Lung microvascular endothelial cell (primary cell): Measurements from ENCODE around the gene MAGI1. TPM values are rescaled to one million over a fixed set of nuclear protein-coding genes. Genes with fewer than 3 reads are reported as not detected.

Experiments used
- DNase-seq, 2 donors: peaks; one replicate each; pipeline versions ENCODE4 v3.0.0 to v3.0.0-alpha.2; 2010; ENCODE audit warnings: low read depth in 2 of 2
- total RNA-seq: library from RNA; depleted of rRNA; stranded (reverse); fragments of >200 nt; gene quantifications from 2 replicates; pipeline ENCODE4 v1.2.1, GENCODE V29; 2014

The MAGI1 gene
- total RNA-seq, 1 donor from 2014 or later: 76.4 TPM

DNA sequence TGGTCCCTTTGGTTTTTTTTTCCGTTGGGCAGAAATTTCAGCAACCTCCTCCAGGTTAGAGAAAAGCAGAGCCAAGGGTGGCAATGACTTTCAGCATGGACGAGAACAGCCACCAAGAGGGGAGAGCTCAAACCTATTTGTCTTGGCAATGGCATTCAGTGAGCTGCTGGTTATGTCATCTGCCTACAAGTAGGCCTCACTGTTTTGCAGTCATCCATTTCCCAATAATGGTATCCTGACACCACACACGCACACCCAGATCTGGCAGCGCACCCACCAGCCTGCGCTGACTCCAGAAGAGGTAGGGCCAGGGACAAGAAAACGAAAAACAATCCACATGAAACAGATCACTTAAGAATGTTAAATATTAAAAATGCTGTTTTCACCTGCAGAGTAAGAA is 92.3 kb downstream of the MAGI1 start:
- DNase-seq: peak; percentile 54 to 78

DNA sequence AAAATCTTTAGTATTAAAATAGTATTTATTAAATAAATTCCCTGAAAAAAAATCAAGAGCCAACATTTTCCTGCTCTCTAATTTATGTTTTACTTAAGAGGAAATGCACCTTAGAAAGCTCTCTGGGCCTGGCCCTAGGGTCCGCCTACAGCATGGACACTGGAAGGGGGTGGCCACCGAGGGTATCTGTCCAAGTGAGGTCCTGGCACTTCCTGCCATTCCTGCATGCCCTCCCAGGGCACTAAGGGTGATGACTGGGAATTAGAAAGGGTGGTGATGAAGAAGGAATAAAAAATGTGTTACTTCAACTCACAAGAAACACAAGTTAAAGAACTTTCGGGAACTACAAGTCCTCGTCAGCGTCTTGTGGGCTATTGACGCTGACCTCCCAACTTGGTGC is 92.8 kb downstream of the MAGI1 start:
- no peak for DNase-seq

DNA sequence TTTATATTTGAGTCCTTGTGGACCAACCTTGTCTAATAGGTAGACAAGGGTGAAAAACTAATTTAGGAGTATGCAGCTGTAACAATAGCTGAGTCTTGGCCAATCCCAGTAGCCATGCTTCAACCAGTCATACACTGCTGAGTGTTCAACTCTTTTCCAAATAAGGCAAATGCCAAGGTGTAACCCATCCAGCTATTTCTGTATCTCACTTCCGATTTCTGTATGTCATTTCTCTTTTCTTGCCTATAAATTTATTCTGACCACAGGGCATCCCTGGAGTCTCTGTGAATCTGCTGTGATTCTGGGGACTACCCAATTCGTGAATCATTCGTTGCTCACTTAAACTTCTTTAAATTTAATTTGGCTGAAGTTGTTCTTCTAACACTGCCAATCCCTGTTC is 93.2 kb downstream of the MAGI1 start:
- DNase-seq: no peak

- no peak for DNase-seq
Observed at GRCh38 chr3:65944252-65944651, 94.5 kb downstream of the MAGI1 start.

GRCh38 chr3:65939801-65940246 is 98.9 kb downstream of the MAGI1 start:
- DNase-seq: no peak

GRCh38 chr3:65939184-65939583 is 99.5 kb downstream of the MAGI1 start:
- DNase-seq: no peak

DNA sequence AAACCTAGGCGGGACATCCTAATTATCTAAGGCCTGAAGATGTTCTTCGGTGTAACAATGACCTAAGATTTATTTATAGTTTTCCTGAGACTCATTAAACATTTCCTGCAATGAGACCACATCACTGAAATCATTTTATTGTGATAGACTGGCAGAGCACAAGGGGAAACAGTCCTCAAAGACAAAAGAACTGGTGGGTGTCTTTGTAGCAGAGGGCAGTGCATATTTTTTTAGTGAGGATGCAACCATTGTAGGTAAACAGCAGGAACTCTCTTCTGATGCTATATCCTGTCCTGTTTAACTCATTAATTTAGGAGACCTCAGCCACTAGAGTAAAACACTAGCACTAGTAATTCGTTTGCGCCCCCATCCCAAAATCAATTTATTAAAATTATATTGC is 100.0 kb downstream of the MAGI1 start:
- peak; percentile 41 to 50 for DNase-seq

GRCh38 chr3:65938147-65938546 is 100.6 kb downstream of the MAGI1 start:
- no peak for DNase-seq

GRCh38 chr3:65936908-65937638 is 101.6 kb downstream of the MAGI1 start:
- DNase-seq: peak; percentile 80 to 87

- DNase-seq: no peak
Observed at GRCh38 chr3:65935724-65936123, 103.0 kb downstream of the MAGI1 start.

GRCh38 chr3:65930648-65931047 is 108.1 kb downstream of the MAGI1 start:
- no peak for DNase-seq

- no peak for DNase-seq
Observed at GRCh38 chr3:65928110-65928509, 110.6 kb downstream of the MAGI1 start.

- no peak for DNase-seq
Observed at GRCh38 chr3:65927576-65927975, 111.1 kb downstream of the MAGI1 start.

DNA sequence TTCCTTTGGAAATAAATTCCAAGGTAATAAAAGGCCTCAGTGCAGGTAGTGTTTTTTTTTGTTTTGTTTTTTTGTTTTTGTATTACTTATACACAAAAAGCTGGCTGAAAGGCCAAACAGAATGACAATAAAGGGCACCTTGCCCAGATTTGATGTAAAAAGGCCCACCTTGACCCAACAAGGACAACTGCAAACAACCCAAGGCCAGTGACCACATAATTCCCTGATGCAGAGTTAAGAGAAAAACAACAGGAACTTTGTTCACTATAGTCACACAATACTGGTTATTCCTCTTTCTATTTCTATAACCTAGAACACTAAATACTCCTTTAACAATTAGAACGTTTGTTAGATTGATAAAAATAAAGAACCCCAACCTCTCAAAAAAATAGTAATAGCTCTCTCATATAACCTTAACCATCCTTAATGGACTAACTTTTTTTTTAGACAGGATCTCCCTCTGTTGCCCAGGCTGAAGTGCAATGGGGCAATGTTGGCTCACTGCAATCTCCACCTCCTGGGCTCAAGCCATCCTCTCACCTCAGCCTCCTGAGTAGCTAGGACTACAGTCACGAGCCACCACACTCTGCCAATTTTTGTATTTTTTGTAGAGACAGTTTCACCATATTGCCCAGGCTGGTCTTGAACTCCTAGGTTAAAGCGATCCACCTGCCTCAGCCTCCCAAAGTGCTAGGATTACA is 113.3 kb downstream of the MAGI1 start:
- peak in 1 of 2 donors; percentile 28 for DNase-seq

DNA sequence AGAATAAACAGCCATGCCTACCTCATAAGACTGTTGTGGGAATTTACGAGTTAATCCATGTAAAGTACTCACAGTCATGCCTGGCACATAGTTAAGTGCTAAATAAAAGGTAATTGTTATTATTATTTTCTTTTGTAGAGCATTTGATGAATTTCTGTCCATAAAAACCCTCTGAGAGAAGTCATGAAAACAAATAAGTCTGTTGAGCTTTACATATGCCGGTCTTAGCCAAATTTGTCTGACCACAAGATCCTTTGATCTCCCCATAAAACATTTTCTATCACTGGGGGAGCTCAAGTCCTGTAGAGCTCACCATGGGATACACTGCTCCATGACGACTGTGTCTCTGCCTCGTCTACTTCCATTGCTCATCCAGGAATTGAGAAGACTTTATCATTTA is 114.0 kb downstream of the MAGI1 start:
- no peak for DNase-seq

DNA sequence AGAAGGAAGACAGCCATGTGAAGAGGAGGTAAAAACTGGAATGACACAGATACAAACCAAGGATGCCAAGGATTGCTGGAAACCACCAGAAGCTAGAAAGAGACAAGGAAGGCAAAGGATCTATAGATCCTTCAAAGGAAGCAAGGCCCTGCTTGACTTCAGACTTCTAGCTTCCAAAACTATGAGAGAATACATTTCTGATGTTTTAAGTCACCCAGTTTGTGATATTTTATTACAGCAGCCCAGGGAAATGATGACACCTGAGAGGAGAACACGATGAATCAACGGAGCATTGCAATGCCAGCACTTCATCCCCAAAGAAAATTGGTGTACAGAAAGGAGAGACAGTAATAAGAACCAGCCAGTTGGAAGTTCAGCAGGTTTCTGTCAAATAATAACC is 116.3 kb downstream of the MAGI1 start:
- DNase-seq: no peak

GRCh38 chr3:65919826-65920225 is 118.9 kb downstream of the MAGI1 start:
- no peak for DNase-seq

GRCh38 chr3:65915477-65915876 is 123.2 kb downstream of the MAGI1 start:
- DNase-seq: peak in 1 of 2 donors; percentile 76

DNA sequence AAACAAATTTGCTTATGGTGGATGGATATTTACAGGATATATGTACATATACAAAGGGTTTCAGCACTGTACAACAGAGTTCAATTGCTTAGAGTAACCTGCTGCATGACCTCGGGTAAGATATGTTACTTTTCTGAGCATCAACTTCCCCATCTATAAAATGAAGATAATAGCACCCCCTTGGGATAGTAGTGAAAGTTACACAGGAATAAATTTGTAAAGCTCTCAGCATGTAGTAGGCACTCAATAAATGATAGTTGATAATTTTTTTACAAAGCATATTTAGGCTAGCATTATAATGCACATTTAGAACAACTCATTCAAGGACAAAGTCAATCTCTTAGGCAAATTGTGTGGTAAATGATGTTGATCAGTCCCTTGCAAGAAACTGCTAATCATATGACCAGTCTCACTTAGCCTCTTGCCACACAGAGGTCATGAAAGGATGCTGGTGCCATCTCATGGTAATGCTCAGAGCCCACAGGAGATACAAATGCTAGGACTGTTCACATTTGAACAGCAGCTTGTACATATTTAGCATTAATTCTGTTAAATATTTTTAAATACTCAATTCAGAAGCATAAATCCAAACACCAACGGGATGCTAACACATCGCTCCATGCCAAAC is 123.9 kb downstream of the MAGI1 start:
- DNase-seq: no peak

DNA sequence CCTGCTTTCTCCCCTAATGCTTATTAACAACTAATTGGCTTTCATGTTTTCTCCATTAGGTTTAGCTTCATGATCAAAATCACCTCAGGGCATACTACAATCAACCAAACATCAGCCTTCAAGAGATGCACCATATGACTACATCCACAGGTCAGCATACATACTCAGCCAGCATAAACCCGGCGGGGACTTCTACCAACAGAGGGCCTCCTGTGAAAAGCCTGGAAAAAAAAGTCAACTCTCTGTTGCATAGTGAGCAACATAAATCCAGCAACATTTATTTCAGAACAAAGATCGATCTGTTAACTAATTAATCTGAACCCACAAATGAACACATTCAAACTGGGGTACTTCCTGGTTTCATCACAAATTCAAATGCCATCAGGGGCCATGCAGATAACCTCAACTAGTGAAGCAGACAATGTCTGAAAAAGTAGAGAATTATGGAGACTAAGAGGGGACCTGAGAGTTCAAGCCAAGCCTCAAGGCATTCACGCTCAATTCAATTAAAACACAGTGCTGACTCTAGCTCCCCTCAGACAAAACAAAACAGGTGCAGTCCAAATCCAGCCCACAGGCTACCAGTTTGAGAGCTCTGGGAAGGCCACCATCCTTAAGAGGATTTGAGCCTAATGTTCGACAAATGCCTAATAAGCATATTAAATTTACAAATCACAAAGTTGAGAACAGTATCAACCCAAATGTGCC is 124.5 kb downstream of the MAGI1 start:
- peak in 1 of 2 donors; percentile 48 for DNase-seq

DNA sequence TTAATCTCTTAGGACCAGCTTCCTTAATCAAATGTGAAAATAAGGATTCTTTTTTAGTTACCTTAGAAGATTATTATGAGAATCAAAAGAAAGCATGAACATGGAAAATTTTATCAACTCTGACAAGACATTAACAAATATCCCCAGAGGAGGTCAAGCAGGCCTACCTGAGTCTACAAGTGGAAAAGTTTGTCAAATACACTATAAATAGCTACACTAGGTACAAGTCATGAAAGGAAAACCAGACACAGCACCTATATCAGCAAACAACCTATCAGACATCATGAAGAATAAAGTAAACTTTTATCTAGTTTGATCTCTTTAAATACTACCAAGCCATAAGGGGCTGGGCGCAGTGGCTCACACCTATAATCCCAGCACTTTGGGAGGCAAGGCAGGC is 126.1 kb downstream of the MAGI1 start:
- DNase-seq: no peak

DNA sequence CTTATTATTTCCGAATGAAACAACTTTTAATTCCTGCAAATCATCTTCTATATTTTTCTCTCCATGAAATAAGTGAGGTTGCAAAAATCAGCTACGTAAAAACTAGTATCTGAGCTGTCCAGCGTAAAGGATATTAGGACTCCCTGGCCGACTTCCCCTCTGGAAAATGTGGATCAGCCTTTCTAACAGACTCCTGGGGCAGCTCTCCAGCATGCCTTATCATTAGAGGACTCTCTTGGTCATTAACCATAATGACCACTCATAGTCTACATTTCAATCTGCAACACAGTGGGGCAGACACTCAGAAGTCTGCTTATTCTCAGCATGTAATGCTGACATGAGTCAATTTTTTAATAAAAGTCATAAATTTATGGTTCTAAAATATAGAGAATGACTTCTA is 130.1 kb downstream of the MAGI1 start:
- DNase-seq: no peak
